NCI-H226 (cell line): ENCODE data around the gene SLC12A5.
"Not testable (repeated sequence)": the region's sequence is repeated elsewhere in the genome, so short reads cannot be mapped to it uniquely, and the experiment has no call there.

Source experiments
- DNase-seq: peaks from one replicate; pipeline ENCODE4 v3.0.0-alpha.2; 2015

Gene SLC12A5

DNA sequence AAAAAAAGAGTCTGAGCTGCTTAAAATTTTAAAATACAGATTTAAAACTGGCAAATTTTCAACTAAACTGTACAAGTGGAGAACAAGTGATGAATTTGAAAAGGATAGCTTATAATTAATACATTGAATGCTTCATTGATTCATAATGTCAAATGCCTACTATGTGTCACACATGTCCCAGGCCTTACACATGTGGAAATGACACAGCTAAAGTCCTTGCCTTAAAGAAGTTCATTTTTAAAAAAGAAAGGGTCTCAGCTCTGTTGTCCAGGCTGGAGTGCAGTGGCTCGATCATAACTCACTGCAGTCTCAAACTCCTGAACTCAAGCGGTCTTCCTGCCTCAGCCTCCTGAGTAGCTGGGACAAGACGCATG is 55.8 kb downstream of the SLC12A5 start:
- no peak for DNase-seq

DNA sequence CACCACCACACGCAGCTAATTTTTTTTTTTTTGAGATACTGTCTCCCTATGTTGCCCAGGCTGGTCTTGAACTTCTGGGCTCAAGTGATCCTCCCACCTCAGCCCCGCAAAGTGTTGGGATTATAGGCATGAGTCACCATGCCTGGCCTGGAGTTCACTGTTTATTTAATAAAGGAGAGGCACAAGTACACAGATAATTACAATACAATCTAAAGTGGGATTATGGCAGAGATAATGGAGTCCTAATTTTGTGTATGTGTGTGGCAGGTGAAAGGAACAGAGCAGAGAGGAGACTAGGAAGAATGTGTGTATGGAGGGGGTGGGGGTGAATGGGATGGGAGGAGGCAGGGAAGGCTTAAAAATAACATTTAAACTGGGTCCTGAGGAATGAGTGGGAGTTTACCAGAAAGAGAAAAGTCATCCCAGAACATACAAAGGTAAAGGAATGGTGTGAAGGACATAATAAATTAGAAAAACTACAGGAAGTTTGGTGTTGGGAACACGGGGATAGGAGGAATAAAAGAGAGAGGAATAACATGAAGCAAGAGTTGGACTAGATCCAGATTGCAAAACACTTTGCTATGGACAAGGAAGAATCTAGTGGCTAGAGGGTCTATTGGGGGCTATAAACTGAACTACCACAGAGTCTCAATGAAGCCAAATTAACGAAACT is 56.3 kb downstream of the SLC12A5 start:
- peak; percentile 64 for DNase-seq

GRCh38 chr20:46087161-46087560 is 58.1 kb downstream of the SLC12A5 start:
- DNase-seq: no peak

DNA sequence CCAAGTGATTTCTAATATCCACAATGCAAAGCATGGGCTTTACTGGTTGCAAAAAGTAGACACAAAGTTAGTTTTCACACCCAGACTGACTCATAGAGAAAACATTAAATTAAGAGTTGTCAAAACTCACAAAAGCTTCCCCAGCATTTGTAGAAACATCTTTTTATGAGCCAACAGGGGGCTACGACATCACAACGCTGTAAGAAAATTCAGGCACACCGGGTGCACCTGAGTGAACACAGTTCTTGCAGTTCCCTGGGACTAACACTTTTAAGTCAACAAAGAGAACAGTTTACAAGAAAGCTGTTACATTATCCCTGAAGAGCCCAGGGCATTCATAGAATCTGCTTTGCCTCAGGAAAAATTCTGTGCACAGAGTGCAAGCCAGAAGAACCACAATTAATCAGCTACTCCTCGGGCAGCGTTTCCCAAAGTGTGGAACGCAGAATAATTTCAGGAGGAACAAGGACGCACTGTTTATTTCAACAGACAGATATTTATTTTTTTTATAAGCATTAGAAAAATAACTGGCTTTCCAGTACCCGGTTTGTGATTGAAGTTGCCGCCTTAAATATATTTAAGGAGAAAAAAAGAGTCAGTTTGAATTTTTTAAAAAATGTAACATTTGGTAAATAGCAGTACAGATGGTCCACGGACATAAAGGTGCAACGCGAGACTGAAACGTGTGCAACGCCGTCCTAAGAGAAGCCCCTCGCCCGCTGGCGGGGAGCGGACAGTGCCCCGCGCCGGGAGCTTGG is 59.6 kb downstream of the SLC12A5 start:
- DNase-seq: peak; percentile 3

GRCh38 chr20:46089167-46089416 is 60.1 kb downstream of the SLC12A5 start:
- DNase-seq: no peak

GRCh38 chr20:46089417-46090388 is 60.7 kb downstream of the SLC12A5 start, which contains the start of gene NCOA5:
NCOA5 (minus strand) TSS chr20:46089962; CDS start chr20:46079424, 10,538 bp downstream.
- peak; percentile 98 for DNase-seq

GRCh38 chr20:46091622-46092535 is 62.9 kb downstream of the SLC12A5 start:
- DNase-seq: not testable (repeated sequence)

- DNase-seq: no peak
These were observed 64.5 kb downstream of the SLC12A5 start for GRCh38 chr20:46093531-46093930.

DNA sequence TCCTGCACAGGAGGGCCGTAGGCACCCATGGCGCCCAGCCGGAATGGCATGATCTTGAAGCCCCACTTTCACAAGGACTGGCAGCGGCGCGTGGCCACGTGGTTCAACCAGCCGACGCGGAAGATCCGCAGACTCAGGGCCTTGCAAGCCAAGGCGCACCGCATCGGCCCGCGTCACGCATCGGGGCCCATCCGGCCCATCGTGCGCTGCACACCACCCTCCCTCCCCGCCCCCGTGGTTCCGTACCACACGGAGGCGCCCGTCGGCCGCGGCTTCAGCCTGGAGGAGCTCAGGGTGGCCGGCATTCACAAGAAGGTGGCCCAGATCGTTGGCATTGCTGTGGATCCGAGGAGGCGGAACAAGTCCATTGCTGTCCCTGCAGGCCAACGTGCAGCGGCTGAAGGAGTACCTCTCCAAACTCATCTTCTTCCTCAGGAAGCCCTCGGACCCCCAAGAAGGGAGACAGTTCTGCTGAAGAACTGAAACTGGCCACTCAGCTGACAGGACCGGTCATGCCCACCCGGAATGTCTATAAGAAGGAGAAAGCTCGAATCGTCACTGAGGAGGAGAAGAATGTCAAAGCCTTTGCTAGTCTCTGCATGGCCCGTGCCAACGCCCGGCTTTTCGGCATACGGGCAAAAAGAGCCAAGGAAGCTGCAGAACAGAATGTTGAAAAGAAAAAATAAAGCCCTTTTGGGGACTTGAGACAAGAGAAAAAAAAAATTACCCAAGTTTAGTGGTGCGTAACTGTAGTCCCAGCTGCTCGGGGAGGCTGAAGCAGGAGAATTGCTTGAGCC is 70.7 kb downstream of the SLC12A5 start:
- no peak for DNase-seq

DNA sequence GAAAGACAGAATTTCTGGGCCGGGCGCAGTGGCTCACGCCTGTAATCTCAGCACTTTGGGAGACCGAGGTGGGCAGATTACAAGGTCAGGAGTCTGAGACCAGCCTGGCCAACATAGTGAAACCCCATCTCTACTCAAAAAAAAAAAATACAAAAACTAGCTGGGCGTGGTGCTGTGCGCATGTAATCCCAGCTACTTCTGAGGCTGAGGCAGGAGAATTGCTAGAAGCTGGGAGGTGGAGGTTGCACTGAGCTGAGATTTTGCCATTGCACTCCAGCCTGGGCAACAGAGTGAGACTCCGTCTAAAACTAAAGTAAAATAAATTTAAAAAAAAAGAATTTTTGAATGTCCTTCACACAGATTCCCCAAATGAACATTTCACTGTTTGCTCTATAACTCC is 71.4 kb downstream of the SLC12A5 start:
- DNase-seq: not testable (repeated sequence)

- DNase-seq: no peak
These were observed 72.0 kb downstream of the SLC12A5 start for GRCh38 chr20:46100988-46101387.

- no peak for DNase-seq
These were observed 72.9 kb downstream of the SLC12A5 start for GRCh38 chr20:46101957-46102356.

DNA sequence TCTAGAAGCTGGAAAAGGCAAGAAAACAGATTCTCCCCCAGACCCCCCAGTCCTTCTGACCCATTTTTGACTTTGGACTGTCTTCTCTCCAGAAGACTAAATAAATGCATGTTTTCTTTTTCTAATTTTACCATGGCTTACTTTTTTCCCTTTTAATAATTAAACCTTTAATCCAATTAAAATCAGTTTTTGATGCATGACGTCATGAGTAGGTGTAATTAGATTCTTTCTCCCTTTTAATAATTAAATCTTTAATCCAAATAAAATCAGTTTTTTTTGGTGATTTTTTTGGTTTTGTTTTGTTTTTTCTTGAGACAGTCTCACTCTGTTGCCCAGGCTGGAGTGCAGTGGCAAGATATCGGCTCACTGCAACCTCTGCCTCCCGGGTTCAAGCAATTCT is 73.9 kb downstream of the SLC12A5 start:
- DNase-seq: no peak

DNA sequence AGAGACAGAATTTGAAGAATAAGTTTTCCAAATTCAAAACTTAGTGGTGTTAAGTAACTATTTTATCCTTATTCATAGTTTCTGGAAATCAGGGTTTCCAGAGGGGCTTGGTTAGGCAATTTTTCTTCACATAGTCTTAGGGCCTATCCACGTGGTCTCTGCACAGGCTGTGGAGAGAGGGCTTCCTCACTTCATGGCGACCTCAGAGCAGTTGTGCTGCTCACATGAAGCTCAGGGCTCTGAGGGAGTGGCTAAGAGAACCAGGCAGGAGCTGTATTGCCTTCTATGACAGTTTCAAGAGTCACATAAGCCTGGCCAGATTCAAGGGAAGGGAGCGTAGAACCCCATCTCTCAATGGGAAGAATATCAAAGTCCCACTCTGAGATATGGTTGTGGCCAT is 75.2 kb downstream of the SLC12A5 start:
- no peak for DNase-seq

GRCh38 chr20:46107061-46107460 is 78.0 kb downstream of the SLC12A5 start:
- DNase-seq: no peak

DNA sequence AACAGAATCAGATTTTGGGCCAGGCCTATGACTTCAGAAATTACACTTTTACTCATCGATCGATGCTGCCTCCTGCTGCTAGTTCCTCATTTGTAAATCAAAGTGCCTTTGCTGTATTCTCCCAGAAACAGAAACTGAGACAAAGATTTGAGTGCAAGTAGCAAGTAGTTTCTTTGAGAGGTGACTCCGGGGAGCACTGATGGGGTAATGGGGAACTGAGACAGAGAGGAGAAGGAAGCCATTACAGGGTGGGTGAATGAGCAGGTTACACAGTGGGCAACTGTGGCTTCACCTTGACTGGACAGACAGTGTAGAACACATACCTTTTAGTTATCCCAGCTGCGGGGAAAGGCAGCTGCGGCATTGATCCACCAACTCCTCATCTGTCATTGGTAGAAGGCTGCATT is 79.4 kb downstream of the SLC12A5 start:
- no peak for DNase-seq

GRCh38 chr20:46108976-46109375 is 80.0 kb downstream of the SLC12A5 start:
- DNase-seq: no peak
